Neural progenitor cell (in vitro differentiated cells): ENCODE data around the gene TNRC6C.

Experiments used
- CTCF ChIP-seq: fragments of 200-600 bp; sonication (generic); IDR thresholded peaks from 2 replicates; pipeline ENCODE4 v1.5.1; 2017; ENCODE audit warnings: antibody characterized with exemption, mild to moderate bottlenecking
- EZH2 ChIP-seq: fragments of 200-600 bp; sonication (generic); IDR thresholded peaks from 2 replicates; pipeline ENCODE4 v1.6.1; 2017; ENCODE audit warnings: antibody characterized with exemption, mild to moderate bottlenecking, moderate library complexity
- EZH2phosphoT487 ChIP-seq: fragments of 200-600 bp; sonication (generic); IDR thresholded peaks from 2 replicates; pipeline ENCODE4 v1.6.1; 2017; ENCODE audit warnings: antibody characterized with exemption

- TF ChIP-seq CTCF (no peak), EZH2 (no peak), EZH2phosphoT487 (no peak)
Measured at GRCh38 chr17:78005452-78006171, 47.1 kb downstream of the TNRC6C start.
